Jurkat, Clone E6-1 (cell line): ENCODE data around the gene IRX4.
A peak's percentile ranks its signal among the peaks of the same experiment; 100 is the strongest.

Experiments
- DNase-seq: peaks from one replicate; pipeline ENCODE4 v3.0.0-alpha.2; 2011; ENCODE audit warnings: low read depth, low spot score
- H3K4me3 ChIP-seq: 2 replicates; pipeline ENCODE4 v1.5.1; 2011; ENCODE audit warnings: mild to moderate bottlenecking, low read length, control low read depth, moderate library complexity

IRX4 gene

GRCh38 chr5:1896602-1897376 lies 14.1 kb upstream of the IRX4 start:
- no peak overlapping the region for H3K4me3 ChIP-seq
- DNase-seq = no peak

DNA sequence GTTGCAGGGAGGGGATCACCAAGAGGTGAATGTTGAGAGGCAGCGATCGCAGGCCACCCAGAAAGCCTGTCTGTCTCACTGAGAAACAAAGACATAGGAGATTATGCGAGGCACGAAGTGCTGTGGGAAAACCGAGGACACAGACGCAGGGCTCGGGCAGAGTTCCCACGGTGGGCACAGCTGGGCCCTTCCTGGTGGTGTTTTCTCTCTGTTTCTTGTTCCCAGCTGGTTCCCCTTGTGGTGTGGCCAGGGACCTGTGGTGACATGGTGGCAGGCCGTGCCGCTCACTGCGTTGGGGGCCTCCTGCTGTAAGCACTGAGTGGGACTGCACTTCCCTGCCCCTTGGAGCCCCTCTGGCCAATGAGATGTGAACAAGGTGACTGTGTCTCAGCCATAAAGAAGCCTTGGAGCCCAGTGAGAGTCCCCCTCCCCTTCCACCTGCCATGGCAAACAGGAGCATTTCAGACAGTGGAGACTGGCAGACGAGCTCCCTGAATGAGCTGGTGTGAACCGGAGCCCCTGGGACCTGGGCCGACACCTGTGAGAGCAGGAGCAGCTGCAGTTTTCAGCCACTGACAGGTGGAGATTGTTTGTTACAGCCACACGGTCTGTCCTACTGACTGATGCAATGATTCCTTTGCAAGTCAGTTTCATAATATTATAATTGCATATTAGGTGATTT lies 13.2 kb upstream of the IRX4 start:
- no peak overlapping the region for H3K4me3 ChIP-seq
- DNase-seq = peak; percentile 6

- DNase-seq = no peak
Measured at GRCh38 chr5:1894243-1894642, 11.5 kb upstream of the IRX4 start.

GRCh38 chr5:1893754-1894153 lies 11.0 kb upstream of the IRX4 start:
- no peak overlapping the region for H3K4me3 ChIP-seq
- DNase-seq = no peak

More at GRCh38 chr5:1894243-1894642, 11.5 kb upstream of the IRX4 start:
- H3K4me3 ChIP-seq = no peak overlapping the region

GRCh38 chr5:1892685-1893445 lies 10.1 kb upstream of the IRX4 start:
- DNase-seq = no peak
- H3K4me3 ChIP-seq = no peak overlapping the region

- no peak for DNase-seq
- no peak overlapping the region for H3K4me3 ChIP-seq
Measured at GRCh38 chr5:1892211-1892610, 9.5 kb upstream of the IRX4 start.

GRCh38 chr5:1891391-1891790 lies 8.7 kb upstream of the IRX4 start:
- no peak overlapping the region for H3K4me3 ChIP-seq
- DNase-seq = no peak

- no peak overlapping the region for H3K4me3 ChIP-seq
- DNase-seq = no peak
Measured at GRCh38 chr5:1890296-1890695, 7.6 kb upstream of the IRX4 start.

DNA sequence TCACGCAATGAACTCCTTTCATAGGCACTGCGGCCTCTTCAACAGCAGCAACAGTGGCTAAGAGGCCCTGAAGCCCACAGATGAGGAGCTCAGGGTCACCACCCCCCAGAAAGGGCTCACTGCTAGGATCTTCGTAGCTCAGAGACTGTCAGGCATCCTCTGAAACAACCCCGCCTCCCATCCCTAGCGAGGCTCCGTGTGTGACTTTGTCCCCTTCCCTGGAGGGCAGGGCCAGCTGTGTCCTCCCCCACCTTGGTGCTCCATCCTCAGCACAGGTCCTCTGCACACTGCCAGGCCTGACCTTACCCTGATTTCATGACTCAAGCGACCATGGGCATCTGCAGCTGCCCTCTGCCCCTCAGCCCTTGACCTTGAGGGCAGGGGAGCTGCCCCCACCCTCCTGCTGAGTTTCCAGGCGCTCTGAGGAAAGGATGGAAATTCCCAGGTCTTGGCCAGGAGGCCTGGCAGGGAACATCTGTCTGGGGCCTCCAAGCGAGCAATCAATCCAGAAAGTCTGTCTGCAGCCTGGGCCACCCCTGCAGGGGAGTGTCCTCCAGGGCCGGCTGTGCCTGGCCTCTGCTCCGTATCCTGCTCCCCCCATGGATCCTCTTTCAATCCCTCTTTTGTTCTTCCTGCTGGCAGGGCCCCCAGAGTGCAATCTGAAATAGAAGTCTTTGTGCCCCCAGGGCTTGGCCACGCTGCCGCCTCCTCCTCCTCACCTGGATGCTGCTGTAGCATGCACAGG lies 6.8 kb upstream of the IRX4 start:
- H3K4me3 ChIP-seq = no peak overlapping the region
- no peak for DNase-seq

DNA sequence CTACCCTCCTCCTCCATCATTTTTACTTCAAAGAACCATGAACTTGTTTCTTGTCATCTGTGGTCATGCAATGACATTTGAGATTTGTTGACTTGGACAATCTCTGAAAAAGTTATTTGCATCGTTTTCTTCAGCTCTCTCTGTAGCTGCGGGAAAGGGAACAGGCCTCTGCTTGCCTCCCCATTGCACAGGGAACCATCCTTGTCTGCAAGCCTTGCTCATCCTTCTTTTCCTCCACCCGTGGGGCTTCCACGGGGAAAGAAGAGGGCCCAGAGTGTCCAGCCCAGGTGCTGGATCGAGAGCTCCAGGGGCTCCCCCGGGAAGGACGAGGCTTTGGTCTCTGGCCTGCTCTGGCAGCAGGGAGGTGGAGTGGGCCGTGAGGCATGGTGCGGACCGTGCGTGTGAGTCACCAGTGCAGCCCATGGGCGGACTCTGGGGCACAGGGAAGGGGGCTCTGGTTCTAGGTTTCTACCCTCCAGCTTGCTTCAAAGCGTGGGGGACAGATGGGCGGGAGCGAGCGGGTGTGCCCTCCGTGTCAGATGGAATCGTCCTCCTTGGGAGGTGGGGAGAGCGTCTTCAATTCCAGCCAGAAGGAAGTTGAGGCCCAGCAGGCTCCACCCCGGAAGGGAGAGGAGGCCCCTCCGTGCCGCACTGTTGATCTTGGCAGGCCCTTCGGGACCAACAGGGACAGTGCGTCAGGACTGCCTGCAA lies 6.0 kb upstream of the IRX4 start:
- no peak overlapping the region for H3K4me3 ChIP-seq
- DNase-seq = no peak

- no peak overlapping the region for H3K4me3 ChIP-seq
- DNase-seq = no peak
Measured at GRCh38 chr5:1887588-1888360, 5.0 kb upstream of the IRX4 start.

- no peak for DNase-seq
- no peak overlapping the region for H3K4me3 ChIP-seq
Measured at GRCh38 chr5:1886846-1887587, 4.3 kb upstream of the IRX4 start.

DNA sequence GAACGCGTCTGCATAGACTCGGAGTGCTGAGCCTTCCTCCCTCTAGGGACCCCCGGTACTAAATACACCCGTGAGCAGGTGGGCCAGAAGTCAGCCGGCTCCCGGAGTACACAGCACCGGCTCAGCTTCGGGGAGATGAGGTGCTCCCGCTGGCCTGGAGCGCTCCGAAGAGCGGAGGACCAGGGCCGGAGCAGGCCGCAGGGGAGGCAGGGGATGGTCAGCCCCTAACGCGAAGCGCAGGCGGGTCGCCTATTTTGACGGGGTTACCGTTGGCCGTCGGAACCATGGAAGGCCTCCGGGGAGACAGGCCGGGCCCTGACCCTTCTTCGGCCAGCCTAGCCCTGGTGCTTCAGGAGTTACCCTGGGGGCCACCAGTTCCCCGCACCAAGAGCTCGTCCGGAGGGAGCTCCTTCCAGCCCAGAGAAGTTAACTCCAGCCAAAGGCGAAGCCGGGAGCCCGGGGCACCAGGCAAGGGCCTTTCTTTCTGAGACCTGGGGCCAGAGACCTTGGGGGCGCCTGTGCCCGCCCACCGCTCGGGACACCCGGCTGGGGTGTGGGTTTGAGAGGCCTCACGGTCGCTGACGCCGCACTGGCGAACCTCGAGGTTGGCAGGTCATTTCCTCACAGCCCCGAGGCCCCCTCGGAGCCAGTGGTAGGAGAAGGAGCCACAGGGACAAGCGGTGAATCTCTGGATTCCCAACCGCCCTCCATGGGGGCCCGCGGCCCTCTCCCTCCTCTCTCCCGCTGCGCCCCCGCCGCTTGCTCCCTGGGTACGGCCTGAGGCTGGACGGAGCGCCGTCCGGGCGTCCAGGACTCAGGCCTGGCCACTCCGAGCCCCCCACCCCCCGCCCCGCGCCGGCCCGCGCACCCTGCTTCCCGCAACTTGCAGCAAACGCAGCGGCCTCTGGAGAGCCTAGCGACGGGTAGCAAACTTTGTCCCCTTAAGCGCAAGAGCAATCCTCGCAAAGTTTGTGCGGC lies 3.4 kb upstream of the IRX4 start:
- H3K4me3 ChIP-seq = no peak overlapping the region
- DNase-seq = no peak

- no peak for DNase-seq
- H3K4me3 ChIP-seq = no peak overlapping the region
Measured at GRCh38 chr5:1885404-1885755, 2.7 kb upstream of the IRX4 start.

DNA sequence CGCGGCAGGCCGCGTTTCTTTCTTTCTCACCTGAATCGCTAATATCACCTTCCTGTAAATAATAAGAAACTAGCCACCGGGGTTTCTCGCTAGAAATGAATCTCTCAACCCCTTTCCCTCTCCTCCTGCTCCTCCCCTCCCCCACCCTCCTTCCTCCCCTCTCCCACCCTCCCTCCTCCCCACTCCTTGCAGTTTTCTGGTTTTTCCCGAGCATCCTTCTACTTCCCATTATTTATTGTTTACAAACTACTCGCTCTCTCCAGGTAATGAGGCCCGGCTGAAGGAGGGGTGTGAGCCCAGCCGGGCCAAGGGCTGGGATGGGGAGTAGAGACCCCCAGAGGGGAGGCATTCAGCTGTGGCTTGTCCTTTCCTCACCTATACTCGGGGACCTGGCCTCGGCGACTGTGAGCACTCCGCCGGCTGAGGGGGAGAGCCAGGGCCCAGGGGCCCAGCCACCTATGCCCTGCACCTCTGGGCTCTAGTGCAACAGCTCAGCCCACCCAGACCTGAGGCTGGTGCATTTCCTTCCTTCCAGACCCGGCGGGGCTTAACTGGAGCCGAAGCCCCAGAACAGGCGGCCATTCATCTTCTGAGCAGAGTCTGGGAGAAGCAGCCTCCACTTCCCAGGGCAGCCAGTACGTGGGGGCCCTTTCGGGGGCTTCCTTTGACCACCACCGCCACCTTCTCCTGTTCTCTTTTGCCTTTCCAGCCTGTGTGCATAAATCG lies 2.1 kb upstream of the IRX4 start:
- DNase-seq = no peak
- H3K4me3 ChIP-seq = no peak overlapping the region
